ENCODE data around the gene LONP2.
A peak's percentile ranks its signal among the peaks of the same experiment; 100 is the strongest.
"Not testable (repeated sequence)": the region's sequence is repeated elsewhere in the genome, so short reads cannot be mapped to it uniquely, and the experiment has no call there.

LONP2 gene

DNA sequence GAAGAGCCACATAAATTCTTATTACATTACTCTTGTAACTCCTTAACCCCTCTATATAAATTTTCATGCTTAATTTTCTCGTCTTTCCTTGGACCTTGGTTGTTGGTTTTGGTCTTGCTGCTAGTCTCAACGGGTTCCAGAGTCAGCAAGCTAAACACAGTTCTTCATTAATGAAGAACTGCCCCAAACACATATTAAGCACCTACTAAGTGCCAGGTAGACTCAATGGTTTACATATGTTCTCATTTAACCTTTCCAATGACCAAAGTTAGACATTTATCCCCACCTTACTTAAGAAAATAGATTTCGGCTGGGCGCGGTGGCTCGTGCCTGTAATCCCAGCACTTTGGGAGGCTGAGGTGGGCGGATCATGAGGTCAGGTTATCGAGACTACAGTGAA is 126.1 kb downstream of the LONP2 start:
- no peak for DNase-seq

GRCh38 chr16:48370668-48371392 is 126.7 kb downstream of the LONP2 start:
- not testable (repeated sequence) for DNase-seq

DNA sequence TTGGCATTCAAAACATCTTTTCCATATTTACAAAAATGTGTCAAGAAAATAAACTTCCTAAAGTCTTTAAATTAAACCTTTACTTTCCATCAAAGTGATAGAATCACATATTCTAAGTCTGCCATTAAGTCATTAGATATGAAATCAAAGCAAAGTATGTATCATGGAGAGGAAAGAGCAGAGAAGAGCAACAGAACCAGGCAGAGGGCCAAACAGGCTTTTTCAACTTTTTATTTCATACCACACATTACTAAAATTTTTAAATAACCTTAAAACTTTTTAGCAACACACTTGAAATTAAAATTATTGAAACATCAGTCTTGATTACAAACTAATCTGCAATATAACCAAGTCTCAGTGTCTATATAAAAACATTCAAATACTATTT is 127.3 kb downstream of the LONP2 start:
- DNase-seq, result no peak

DNA sequence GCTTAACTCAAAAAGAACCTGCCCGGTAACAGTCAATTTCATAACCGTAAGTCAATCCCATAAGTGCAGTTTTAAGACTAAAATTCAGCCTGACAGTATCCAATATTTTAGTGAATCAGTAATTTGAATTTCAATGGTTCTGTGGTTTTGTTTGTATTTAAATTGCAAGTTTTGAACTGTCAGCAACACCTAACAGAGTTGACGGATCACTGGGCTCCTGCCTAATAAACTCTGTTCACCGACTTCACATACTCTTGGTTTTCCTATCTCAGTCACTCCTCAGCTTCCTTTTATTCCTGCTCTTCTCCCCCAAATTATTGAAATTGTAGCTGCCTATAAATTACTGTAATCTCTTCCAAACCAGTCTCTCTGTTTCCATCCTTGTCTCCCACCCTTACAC is 128.6 kb downstream of the LONP2 start:
- no peak for DNase-seq

DNA sequence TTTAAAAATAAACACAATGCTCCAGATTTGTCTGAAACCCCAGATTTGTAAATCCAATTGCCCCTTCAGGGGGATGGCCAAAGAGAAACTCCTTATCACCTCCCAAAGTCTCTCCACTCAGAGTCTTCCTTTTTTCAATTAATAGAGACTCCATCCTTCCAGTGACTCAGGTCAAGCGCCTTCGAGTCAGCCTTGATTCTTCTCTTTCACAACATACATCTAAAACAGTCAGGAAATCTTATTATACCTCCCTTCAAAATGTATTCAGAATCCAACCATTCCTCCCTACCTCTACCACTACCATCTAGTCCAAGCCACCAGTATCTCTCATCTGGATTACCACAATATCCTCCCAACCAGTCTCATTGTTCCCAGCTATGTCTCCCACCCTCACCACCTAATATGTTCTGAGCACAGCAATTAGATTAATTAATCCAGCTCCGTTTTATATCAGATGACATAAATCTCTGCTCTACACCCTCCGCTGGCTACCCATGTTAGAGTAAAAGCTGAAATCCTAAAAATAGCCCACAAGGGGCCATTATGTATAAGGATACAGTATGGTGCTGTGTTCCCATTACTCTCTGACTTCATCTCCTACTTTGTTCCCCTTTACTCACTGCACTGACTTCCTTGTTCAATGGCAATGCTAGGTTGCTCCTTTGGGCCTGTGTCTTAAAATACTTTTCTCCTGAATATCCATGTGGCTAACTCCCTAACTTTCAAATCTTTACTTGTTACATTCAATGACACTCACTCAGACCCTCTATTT is 129.3 kb downstream of the LONP2 start:
- DNase-seq, result no peak

GRCh38 chr16:48374255-48374654 is 130.2 kb downstream of the LONP2 start:
- no peak for DNase-seq

GRCh38 chr16:48377301-48377700 is 133.2 kb downstream of the LONP2 start:
- not testable (repeated sequence) for DNase-seq

GRCh38 chr16:48378276-48378675 is 134.2 kb downstream of the LONP2 start:
- DNase-seq, result no peak

DNA sequence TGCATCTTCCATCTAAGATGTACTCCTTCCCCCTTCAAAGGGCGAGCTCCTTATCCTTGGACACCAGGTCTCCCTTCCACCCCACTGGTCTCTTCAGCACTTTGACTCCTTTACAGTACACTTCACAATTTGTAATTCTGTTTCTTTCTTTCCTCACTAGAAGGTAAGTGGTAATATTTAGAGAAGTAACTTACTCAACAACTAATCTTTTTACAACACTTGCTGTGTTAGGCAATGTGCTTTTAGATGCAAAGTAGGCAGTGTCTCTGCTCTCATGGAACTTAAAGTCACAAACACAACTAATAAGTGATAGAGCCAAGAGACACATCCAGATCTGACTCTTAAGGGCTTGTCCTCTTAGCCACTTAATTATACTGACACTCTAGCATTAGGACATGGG is 134.7 kb downstream of the LONP2 start:
- no peak for DNase-seq

DNA sequence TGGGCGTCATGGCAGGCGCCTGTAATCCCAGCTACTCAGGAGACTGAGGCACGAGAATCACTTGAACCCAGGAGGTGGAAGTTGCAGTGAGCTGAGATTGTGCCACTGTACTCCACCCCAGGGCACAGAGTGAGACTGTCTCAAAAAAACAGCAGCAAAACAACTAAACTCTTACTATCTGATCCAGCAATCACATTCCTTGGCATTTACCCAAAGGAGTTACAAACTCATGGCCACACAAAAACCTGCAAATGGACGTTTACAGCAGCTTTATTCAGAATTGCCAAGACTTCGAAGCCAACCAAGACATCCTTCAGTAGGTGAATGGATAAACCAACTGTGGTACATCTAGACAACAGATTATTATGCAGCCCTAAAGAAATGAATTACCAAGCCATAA is 137.1 kb downstream of the LONP2 start:
- peak; percentile 33 for DNase-seq

DNA sequence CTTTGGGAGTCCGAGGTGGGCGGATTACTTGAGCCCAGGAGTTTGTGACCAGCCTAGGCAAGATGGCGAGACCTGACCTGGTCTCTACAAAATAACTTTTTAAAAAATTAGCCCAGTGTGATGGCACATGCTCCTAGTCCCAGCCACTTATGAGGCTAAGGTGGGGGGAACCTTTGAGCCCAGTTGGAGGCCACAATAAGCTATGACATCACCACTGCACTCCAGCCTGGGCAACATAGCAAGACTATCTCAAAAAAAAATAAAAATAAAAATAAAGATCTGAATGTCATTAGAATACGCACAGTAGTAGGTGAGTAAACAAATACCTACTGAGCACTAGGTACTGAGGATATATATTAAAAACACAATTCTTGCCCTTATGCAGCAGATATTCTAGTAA is 138.0 kb downstream of the LONP2 start:
- peak; percentile 22 for DNase-seq

DNA sequence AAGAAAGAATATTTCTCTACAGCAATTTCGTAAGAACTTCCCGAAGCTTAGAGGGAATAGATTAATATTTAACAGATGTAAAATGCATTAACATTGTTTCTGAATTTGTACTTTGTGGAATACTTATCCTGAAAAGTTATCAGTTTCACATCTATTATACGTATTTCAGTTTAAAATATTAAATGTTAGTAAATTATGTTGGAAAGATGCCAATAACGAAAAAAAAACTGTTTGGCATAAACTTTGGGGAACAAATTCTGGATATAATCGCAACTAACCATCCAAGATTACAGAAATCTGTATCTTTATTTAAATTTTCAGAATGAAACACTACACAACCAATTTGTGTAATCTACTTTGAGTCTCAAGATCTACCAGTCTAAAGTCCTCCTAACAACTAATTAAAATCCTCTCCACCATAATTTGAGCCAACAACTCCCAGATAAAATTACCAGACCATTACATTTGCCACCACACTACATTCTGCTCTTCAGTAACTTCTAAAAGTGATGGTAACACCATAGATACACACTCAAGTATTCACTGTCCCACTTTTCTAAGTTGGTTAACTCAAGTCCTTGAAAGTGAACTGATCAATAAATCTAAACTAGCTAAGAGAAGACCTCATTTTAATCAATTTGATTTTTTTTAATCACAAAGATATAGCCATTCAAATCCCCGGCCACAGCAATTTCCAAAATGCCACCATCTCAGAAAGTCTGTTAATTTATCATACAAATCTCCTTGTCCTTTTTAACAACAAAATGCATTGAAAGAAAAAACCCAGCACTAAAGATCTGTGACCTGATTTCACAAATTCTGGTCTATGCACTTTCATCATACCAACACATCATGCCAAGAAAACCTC is 139.1 kb downstream of the LONP2 start:
- no peak for DNase-seq

GRCh38 chr16:48383877-48384519 is 139.9 kb downstream of the LONP2 start:
- peak; percentile 66 for DNase-seq

DNA sequence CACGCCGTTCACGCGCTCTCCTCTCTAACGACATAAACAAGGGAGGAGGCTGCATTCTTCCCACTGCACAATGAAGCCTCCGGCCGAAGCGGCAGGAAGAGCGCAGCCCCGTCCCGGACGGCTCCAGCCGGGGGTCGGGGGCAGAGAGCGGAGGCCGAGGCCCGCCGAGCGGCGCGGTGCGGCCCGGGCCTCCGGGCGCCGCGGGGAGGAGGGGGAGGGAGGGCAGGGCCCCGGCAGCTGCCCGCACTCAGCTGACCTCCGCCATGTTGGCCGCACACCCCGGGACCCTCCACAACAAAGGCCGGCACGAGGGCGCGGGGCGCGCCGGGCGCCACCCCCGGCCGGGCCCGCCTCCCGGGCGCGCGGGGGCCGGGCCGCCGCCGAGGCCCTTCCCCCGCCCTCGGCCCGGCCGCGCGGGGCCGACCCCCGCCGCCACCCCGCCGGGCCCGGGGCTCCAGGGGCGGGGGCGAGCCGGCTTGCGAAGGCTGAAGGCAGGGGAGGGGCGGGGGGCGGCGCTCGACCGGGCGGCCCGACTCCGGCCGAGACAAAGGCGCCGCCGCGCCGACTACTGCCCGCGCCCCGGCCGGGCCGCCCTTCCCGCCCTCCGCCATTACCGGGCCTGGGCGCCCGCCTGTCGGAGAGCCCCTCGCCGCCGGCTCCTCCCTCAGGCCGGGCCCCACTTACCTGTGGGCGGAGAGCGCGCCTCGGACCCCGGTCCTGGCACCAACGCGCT is 140.6 kb downstream of the LONP2 start:
- DNase-seq, result peak; percentile 75

GRCh38 chr16:48385253-48386150 is 141.4 kb downstream of the LONP2 start, which contains the start of gene SIAH1:
Gene SIAH1 (minus strand): TSS chr16:48385413. CDS start chr16:48362428, 22,985 bp downstream.
- peak; percentile 93 for DNase-seq

GRCh38 chr16:48386559-48387312 is 142.6 kb downstream of the LONP2 start:
- peak; percentile 30 for DNase-seq

DNA sequence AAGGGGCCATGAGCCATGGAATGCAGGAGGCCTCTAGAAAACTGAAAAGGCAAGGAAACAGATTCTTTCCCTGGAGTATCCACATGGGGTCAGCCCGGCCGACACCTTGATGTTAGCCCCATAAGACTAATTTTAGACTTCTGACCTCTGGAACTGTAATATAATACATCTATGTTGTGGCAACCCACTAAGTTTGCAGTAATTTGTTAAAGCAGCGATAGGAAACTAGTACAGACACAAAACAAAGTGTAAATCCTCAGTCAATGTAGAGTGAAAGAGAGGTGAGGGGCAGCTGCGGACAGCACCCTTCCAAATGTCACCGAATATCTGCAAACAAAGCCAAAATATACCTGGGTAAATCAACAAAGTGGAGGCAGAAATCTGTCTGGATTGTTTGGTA is 148.3 kb downstream of the LONP2 start:
- DNase-seq, result peak; percentile 3

GRCh38 chr16:48393485-48394354 is 149.6 kb downstream of the LONP2 start:
- DNase-seq, result peak; percentile 28

- peak; percentile 56 for DNase-seq
Measured at GRCh38 chr16:48394355-48394703, 150.2 kb downstream of the LONP2 start.
